Measurements from ENCODE around the gene GULP1.

DNA sequence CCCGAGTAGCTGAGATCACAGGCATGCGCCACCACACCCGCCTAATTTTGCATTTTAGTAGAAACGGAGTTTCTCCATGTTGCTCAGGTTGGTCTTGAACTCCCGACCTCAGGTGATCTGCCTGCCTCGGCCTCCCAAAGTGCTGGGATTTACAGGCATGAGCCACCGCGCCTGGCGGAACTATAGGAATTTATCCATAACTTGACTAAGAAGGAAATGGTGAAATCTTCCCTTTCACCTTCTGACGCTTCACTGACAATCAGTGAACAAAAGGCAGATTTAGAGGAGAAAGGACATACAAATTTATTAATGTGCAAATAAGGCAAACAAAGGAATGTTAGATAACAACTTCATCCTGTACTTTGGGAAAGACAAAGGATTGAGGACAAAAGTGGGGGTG, 15.4 kb upstream of the GULP1 start:
- no peak for TF ChIP-seq POLR2A (IDR thresholded peaks at IDR 0.05; ENCODE audit: low read length)
- TF ChIP-seq GATA1 (IDR thresholded peaks at IDR 0.05; ENCODE audit: low read depth, low read length), result no peak

Measured in erythroblast (primary cell).